OCI-LY7 (cell line): Measurements from ENCODE around the gene SH3TC2. TPM values are rescaled to one million over a fixed set of nuclear protein-coding genes. Genes with fewer than 3 reads are reported as not detected.

Experiments
- BruUV-seq: library from RNA; stranded (reverse); fragments of 400-500 nt; replicated peaks from 2 replicates; lab custom pipeline; 2021; lab: Mats Ljungman, UMichigan
- CTCF ChIA-PET: fragments of 300-600 bp; sonication (Branson Sonifier 250); formaldehyde crosslinking; loops from one replicate; lab custom pipeline; 2022; ENCODE audit warnings: antibody characterized with exemption; ENCODE audit not compliant: unreplicated experiment; lab: Charles Lee
- POLR2A ChIA-PET: fragments of 300-600 bp; sonication (Branson Sonifier 250); formaldehyde crosslinking; loops from one replicate; lab custom pipeline; 2022; ENCODE audit warnings: antibody characterized with exemption; lab: Charles Lee
- DNase-seq: peaks from one replicate; pipeline ENCODE4 v3.0.0-alpha.2; 2015; ENCODE audit warnings: low spot score
- H2AFZ ChIP-seq: fragments of 200-600 bp; sonication (generic), shearing (Covaris generic); 2 replicates; pipeline ENCODE4 v1.6.1; 2014; ENCODE audit warnings: mild to moderate bottlenecking, antibody characterized with exemption, low read length, moderate library complexity
- H3K27ac ChIP-seq: fragments of 200-600 bp; sonication (generic); 2 replicates; pipeline ENCODE4 v1.5.1; 2014; ENCODE audit warnings: mixed run types, low read depth, mild to moderate bottlenecking, moderate library complexity, low read length, inconsistent platforms; ENCODE audit not compliant: poor library complexity, severe bottlenecking
- H3K36me3 ChIP-seq: fragments of 200-600 bp; sonication (generic); 2 replicates; pipeline ENCODE4 v1.6.1; 2014; ENCODE audit warnings: mild to moderate bottlenecking, antibody characterized with exemption, low read length, moderate library complexity, mixed read lengths; ENCODE audit not compliant: insufficient read depth
- H3K4me1 ChIP-seq: fragments of 200-600 bp; sonication (generic); 2 replicates; pipeline ENCODE4 v1.5.1; 2014; ENCODE audit warnings: mild to moderate bottlenecking, low read length; ENCODE audit not compliant: insufficient read depth, poor library complexity, severe bottlenecking
- H3K4me2 ChIP-seq: fragments of 200-600 bp; sonication (generic); 2 replicates; pipeline ENCODE4 v1.6.1; 2014; ENCODE audit warnings: mild to moderate bottlenecking, low read length
- H3K4me3 ChIP-seq: fragments of 200-600 bp; sonication (generic); 2 replicates; pipeline ENCODE4 v1.5.1; 2014; ENCODE audit warnings: mild to moderate bottlenecking, low read depth, low read length; ENCODE audit not compliant: poor library complexity, severe bottlenecking
- H3K79me2 ChIP-seq: fragments of 200-600 bp; sonication (generic); 2 replicates; pipeline ENCODE4 v1.6.1; 2016; ENCODE audit warnings: low read depth, mild to moderate bottlenecking, low read length, moderate library complexity, mixed read lengths; ENCODE audit not compliant: insufficient read depth
- H3K9me2 ChIP-seq: fragments of 200-600 bp; sonication (generic); 2 replicates; pipeline ENCODE4 v1.6.1; 2016; ENCODE audit warnings: mild to moderate bottlenecking, low read length, mixed read lengths; ENCODE audit not compliant: insufficient read depth
- H3K9me3 ChIP-seq: fragments of 200-600 bp; sonication (generic); 2 replicates; pipeline ENCODE4 v1.6.1; 2014; ENCODE audit warnings: mild to moderate bottlenecking, mixed run types, low read length, mixed read lengths
- H4K20me1 ChIP-seq: fragments of 200-600 bp; sonication (generic); 2 replicates; pipeline ENCODE4 v1.6.1; 2014; ENCODE audit warnings: mild to moderate bottlenecking, antibody characterized with exemption, low read length, moderate library complexity, mixed read lengths; ENCODE audit not compliant: insufficient read depth
- CTCF ChIP-seq: fragments of 200-600 bp; sonication (generic); conservative IDR thresholded peaks from 2 replicates; pipeline ENCODE4 v1.5.1; 2014; ENCODE audit warnings: mild to moderate bottlenecking, antibody characterized with exemption, low read length, moderate library complexity, mixed read lengths
- EZH2phosphoT487 ChIP-seq: fragments of 200-600 bp; sonication (generic); IDR thresholded peaks from 2 replicates; pipeline ENCODE4 v1.6.1; 2018; ENCODE audit warnings: low read depth, borderline replicate concordance, mild to moderate bottlenecking, mixed run types, antibody characterized with exemption, low read length, moderate library complexity, mixed read lengths
- intact Hi-C: fragments of 100-400 bp; cut with micrococcal nuclease; formaldehyde crosslinking; loops from one replicate; pipeline ENCODE4 v1.10.0; 2022; ENCODE audit not compliant: unreplicated experiment
- total RNA-seq, 2 experiments: library from RNA; depleted of rRNA in 1 of 2; stranded (reverse); fragments of >200 nt in 1 of 2; shearing (Covaris generic) in 1 of 2; gene quantifications; 2 replicates each; pipeline ENCODE4 v1.2.3, GENCODE V29; 2014 to 2022

SH3TC2 gene
- total RNA-seq, 2 experiments from 2014 or later = not detected

DNA sequence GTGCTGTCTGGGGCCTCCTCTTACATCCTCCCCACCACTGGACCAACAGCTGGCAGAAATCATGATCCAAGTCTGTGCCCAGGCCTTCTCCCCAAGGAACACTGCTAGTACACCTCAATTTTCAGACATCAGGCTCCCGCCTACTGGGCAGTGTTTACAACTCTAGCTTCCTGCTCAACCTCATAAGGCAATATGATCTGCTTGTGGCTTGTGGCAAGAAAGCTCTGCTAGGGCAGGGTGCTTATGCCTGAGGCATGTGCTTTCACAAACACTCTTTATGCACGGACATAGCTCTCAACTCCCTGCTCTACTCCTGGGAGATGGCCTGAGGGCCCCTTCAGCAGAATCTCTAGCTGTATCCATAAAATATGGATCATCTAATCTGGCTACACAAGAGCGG lies 32.5 kb downstream of the SH3TC2 start:
- intact Hi-C loops = loop anchor here (5.0 to 10.0 kb wide), 2 partner anchors 63 to 576 kb away; no protein-coding TSS in a partner anchor
- Histone ChIP-seq H3K4me1 (no peaks in the 10 kb centered on the region), H3K4me3 (no peak overlapping the region), H3K9me3 (no peaks in the 10 kb centered on the region), H2AFZ (no peak overlapping the region), H3K79me2 (no peaks in the 10 kb centered on the region), H3K9me2 (no peaks in the 10 kb centered on the region), H4K20me1 (no peaks in the 10 kb centered on the region), H3K36me3 (no peaks in the 10 kb centered on the region), H3K27ac (no peak overlapping the region), H3K4me2 (no peak overlapping the region)
- no peak for DNase-seq
- no TSS peak for BruUV-seq
- ChIA-PET CTCF (no interaction called here), POLR2A (interaction anchor here (1.4 kb wide), 1 partner anchor 298 kb away, joined by 4 read pairs; no protein-coding TSS in a partner anchor)
- no peak for TF ChIP-seq EZH2phosphoT487
- TF ChIP-seq CTCF = no peak

DNA sequence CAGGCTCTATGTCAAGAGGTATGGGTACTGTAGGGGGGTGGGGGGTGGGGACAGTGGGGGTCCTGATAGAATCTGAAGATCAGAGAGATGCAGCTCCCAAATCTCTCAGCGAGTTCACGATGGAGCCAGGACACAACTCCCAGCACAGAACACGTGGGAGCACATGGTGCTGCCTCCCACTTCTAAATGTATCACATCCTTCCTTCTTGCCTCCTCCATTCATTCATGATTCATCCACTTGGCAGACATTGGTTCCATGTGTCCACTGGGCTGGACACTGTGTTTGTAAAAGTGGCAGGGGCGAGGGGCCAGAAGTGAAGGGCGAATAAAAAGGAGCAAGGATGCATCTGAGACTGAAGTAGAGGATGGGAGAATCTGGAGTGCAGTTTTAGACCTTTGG lies 33.9 kb downstream of the SH3TC2 start:
- H3K4me3 ChIP-seq = no peak overlapping the region
- no peaks in the 10 kb centered on the region for H3K79me2 ChIP-seq
- no peaks in the 10 kb centered on the region for H3K36me3 ChIP-seq
- no peaks in the 10 kb centered on the region for H4K20me1 ChIP-seq
- no peak overlapping the region for H2AFZ ChIP-seq
- H3K4me2 ChIP-seq = no peak overlapping the region
- TF ChIP-seq EZH2phosphoT487 (no peak), CTCF (no peak)
- H3K4me1 ChIP-seq = no peaks in the 10 kb centered on the region
- ChIA-PET CTCF (no interaction called here), POLR2A (no interaction called here)
- H3K27ac ChIP-seq = no peak overlapping the region
- intact Hi-C loops = no loop called here
- DNase-seq = no peak
- no peaks in the 10 kb centered on the region for H3K9me2 ChIP-seq
- no peaks in the 10 kb centered on the region for H3K9me3 ChIP-seq
- BruUV-seq = no TSS peak

- Histone ChIP-seq H2AFZ (no peak overlapping the region), H3K79me2 (no peaks in the 10 kb centered on the region), H4K20me1 (no peaks in the 10 kb centered on the region), H3K27ac (no peak overlapping the region), H3K9me2 (no peaks in the 10 kb centered on the region), H3K4me1 (no peaks in the 10 kb centered on the region), H3K36me3 (no peaks in the 10 kb centered on the region), H3K9me3 (no peaks in the 10 kb centered on the region), H3K4me2 (no peak overlapping the region), H3K4me3 (no peak overlapping the region)
- intact Hi-C loops = no loop called here
- no TSS peak for BruUV-seq
- no peak for TF ChIP-seq CTCF
- TF ChIP-seq EZH2phosphoT487 = no peak
- ChIA-PET CTCF (no interaction called here), POLR2A (no interaction called here)
- no peak for DNase-seq
Observed at GRCh38 chr5:149028161-149028560, 34.7 kb downstream of the SH3TC2 start.
